Measurements from ENCODE around the gene ADAMTS10.
"Not testable (repeated sequence)": the region's sequence is repeated elsewhere in the genome, so short reads cannot be mapped to it uniquely, and the experiment has no call there.

ADAMTS10 gene

DNA sequence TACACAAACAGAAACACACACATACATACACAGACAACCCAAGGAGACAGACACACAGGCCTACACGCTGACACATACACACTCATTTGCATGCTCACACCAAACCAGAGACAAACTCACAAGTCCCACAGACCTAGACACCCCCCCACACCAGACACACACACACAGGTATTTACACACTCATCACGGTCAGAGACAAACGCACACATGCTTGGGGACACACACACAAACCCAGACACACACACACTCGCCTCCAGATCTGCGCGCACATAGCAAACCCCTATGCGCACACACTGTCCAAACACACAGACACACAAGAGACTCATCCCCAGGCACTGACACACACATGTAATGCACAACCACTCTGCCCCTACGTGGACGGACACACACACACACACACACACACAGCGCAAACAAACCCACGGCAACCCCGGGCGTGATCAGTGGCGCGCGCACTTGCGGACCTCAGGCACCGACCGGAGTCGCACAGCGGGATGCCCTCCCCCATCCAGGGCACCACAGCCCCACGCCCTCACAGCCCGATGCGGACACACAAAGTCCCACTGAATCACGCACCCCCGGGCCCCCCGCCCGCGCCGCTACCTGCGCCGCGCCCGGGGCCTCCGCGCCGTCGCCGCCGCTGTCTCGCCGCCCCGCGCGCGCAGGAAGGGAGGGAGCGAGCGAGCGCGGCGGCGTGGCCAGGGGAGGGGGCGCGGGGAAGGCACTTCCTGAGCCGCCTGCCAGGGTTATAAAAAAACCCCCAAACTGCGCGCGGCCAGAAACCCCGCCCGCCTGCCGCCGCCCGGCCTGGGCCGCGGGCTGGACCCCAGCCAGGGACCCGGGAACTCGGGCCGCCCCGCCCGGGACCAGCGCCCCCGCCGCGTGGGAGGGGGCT is at the start of gene ADAMTS10:
ADAMTS10 (minus strand) TSS at position 675 of the 895 bp plus-strand sequence. CDS start 5,005 bp downstream, outside the sequence.
- peak in 2 of 4 experiments; percentile 19 to 58 for DNase-seq

DNA sequence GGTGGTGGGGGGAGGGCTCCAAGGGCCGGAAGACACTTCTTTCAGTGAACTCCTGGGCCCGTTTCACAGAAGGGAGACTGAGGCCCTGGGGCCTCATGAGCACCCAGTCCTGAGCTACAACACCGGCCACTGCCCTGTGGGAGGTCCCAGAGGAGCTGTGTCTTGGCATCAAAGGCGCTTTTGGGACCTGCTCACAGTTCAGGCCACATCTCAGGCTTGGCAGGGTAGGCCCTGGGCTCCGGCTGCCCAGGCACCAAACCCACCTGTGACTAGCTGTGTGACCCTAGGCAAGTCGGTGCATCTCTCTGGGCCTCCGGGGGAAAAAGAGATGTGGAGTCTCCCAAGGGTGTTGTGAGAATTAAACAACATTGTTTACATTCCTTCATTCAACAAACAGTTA is 49.4 kb upstream of the ADAMTS10 start:
- no peak for DNase-seq

DNA sequence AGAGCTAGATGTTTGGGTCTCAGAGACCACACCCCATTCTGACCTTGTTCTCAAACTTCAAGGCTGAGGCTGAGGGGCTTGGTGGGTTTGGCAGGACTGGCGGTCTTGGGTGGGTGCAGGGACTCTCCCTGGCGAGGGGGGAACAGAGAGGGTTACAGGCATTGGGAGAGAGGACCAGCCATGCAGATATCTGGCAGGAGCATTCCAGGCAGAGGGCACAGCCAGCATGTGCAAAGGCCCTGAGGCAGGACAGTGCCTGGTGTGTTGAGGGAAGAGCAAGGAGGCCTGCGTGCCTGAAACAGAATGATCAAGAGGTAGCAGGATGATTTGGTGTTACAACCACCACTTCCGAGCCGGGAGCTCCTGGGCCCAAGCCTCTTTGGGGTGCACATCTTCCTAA is 47.4 kb upstream of the ADAMTS10 start:
- DNase-seq, result no peak

DNA sequence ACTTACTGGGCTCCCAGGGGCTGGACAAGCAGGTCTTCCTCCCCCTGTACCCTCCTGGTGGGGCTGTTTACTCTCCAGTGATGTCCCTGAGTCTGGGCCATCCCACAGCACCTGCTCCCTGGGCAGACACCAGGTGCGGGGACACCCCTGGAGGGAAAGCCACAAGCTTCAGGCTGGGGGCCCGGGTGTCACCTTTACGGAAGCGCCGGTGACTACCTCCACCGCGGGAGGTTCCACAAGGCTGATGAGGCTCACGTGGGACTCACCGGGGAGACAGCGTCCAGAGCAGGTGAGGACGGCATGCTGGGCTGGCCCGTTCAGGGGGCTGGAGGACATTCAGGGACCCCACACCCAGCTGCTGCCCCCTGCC is 44.8 kb upstream of the ADAMTS10 start:
- DNase-seq, result no peak

DNA sequence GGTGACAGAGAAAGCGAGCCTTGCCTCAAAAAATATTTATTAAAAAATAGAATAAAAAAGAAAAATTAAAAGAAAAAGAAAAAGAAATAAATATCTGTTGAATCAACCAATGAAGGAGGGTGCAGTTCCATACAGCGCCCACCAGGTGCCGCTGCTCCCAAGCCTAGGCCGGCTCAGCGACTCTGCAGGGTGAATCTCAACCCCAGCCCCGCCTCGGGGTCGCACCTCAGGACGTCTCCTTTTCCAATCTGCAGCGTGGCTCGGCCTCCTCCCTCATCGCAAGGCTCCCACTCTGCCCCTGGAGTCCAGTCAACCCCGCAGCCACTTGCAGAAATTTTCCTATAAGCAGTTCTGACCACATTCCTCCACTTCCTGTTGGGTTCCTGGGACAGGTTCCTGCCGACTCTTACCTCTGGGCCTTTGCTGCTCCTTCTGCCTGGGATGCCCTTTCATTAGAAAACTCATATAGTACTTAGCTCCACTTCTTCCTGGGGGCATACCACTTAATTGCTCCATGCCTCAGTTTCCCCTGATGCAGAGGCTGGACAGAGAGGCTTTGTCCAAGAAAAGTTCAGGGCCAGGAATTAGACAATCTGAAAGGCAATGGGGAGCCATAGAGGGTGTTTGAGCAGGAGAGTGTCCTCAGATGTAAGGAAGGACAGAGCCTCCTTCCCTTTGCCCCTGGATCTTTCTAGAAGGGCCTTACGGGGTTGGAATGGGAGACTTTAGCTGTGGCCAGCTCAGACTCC is 44.2 kb upstream of the ADAMTS10 start:
- peak; percentile 16 to 58 (median 51) for DNase-seq

DNA sequence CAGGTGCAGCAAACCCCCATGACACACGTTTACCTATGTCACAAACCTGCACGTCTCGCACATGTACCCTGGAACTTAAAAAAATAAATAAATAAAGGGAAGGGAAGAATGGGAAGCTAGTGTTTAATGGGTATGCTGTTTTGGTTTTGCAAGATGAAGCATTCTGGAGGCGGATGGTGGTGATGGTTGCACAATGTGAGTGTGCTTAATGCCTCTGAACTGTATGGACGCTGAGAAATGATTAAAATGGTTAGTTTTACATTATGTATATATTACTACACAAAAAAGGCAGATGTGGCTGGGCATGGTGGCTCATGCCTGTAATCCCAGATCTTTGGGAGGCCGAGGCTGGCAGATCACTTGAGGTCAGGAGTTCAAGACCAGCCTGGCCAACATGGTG is 37.7 kb upstream of the ADAMTS10 start:
- DNase-seq, result no peak

DNA sequence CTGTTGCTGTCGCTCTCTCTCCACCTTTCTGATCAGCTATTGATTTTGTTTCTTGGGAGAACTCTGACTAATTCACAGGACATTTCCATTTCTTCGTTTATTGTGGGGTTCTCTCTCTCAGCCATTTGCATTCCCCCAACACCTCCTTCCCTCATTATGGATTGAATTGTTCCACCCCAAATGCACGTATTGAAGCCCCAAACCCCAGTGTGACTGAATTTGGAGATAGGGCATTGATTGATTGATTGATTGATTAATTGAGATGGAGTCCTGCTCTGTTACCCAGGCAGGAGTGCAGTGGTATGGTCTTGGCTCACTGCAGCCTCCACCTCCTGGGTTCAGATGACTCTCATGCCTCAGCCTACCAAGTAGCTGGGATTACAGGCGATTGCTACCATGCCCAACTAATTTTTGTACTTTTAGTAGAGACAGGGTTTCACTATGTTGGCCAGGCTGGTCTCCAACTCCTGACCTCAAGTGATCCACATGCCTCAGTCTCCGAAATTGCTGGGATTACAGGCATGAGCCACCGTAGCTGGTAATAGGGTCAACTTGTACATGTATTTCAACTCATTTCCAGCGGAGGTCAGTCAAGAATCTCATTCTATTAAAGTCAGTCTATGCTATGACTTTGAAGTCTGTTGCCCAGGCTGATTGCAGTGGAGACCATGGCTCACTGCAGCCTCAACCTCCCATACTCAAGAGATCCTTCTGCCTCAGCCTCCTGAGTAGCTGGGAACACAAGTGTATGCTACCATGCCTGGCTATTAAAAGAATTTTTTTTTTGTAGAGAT is 33.5 kb upstream of the ADAMTS10 start:
- DNase-seq, result no peak

DNA sequence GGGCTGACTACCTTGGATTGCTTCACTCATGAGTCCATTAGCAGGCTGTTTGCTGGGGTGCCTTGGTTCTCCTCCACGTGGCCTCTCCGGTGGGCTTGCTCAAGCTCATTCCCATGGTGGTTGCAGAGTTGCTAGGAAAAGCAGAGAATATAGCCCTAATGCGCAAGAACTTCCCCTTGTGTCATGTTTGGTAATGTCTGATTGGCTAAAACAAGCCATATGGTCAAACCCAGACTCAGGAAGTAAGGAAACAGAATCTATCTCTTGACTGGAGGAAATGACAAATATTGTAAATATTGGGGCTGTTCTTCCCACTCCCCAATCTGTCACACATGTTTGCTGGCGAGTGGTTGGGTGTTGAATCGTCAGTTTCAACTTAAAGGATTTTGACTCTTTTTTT is 32.0 kb upstream of the ADAMTS10 start:
- no peak for DNase-seq

DNA sequence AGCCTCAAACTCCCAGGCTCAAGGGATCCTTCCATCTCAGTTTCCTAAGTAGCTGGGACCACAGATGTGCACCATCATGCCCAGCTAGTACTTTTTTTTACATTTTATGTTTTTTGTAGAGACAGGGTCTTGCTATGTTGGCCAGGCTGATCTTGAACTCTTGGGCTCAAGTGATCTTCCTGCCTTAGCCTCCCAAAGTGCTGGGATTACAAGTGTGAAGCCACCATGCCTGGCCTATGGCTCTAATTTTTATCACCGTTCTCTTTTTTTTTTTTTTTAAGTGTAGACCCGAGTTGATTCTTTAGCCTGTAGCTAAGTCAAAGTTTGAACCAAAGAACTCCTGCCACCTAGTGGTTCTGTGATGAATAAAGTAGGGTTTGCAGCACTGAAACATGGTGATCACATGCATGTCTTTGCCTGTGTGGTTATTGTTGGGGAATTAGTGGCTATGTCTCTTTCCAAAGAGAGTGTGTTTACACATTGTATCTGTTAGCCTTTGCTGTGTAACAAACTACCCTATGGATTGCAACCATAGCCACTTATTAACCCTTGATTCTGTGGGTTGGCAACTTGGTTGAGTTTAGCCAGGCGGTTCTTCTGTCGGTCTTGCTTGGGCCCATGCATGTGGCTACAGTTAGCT is 31.5 kb upstream of the ADAMTS10 start:
- DNase-seq, result no peak

DNA sequence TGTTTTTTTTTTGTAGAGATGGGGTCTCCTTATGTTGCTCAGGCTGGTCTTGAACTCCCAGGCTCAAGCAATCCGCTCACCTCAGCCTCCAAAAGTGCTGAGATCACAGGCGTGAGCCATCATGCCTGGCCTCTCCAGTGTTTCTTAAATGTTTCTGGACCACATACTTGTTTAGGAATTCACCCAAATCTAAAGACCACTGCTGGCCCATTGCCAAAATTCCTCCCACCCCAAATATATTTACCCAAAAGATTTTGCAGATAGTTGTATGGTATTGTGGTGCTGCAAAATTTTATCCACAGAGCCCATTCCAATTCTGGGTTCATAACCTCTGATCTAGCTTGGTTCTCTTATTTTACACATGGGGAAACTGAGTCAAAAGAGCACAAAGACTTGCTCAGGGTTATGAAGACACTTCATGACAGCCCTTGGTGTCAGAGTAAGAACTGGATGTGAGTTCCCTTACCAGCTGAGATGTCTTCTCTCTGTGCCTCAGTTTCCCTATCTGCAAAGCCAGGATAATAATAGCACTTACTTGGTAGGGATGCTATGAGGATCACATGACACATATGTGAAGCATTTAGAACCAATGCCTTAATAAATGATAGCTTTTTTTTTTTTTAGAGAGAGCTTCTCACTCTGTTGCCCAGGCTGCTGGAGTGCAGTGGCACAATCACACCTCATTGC is 30.8 kb upstream of the ADAMTS10 start:
- no peak for DNase-seq

DNA sequence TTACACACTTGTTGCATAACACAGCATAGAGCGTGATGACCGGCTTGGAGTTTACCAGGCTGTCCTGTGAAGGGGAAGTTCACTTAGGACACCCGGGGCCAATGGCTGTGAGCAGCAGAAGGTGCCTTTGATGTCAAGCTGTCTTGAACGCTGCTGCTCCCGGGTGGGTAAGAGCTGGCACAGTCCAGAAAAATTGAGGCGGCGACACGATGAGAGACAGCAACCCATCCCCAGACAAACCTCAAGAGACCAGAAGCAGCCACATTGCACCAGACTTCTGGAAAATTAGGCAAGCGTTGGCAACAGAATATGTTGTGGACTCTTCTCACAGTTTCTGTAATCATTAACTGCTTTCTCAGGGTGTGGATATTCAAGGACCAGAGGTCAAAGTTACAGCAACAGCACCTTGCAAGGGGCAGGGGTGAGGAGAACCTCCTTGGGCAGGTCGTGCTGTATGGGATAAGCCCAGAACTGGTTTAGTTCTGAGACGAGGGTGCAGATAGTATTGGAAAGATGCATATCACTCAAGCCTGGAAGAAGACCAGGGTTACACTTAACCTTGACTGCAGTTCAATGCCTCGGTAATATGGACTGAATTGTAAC is 30.0 kb upstream of the ADAMTS10 start:
- DNase-seq, result no peak

DNA sequence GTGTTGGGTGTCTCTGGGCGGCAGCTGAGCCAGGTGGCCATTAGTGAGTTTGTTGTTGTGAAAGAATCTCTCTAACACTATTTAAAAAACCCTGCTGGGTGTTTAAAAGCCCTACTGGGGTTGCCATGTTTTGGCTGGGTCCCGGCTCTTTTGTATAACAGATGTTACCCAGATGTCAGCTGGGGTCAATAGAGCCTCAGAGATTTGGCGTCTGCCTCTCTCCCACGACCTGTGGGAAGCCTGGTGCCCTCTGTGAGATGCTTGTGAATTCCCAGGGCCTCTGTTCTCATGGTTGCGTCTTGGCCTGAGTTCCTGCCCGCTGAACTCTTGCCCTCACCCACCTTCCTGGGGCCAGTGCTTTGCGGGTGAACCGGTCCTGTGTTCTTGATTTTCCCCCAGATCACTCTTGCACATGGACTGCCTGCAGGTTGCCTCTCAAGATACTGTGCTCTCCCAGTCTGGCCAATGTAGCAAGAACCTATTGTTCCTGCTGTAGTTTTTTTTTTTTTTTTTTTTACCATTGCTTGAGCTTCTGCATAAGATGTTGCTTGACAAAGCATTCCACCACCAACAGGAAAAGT is 29.4 kb upstream of the ADAMTS10 start:
- DNase-seq, result no peak

DNA sequence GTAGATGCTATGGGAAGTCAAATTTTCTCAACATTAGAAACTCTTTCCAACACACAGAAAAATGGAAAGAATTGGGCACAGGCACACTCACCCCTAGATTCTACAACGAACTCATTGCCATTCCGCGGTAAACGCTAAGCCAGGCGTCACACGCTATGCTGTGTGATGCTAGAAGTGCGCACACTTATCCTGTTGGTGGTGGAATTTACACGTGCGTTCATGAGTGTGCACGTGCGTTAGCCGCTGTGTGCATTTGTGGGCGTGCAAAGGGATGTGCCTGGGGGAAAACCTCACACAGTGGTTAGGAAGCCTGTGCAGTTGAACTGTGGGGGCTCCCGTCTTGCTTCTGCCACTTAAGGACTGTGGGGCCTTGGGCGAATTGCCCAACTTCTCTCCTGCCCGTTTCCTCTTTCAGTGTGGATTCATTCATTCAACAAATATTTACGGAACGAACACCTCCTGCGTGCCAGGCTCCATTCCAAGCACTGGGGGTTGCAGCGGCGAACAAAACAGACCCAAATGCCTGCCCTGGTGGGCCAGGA is 27.6 kb upstream of the ADAMTS10 start:
- no peak for DNase-seq

DNA sequence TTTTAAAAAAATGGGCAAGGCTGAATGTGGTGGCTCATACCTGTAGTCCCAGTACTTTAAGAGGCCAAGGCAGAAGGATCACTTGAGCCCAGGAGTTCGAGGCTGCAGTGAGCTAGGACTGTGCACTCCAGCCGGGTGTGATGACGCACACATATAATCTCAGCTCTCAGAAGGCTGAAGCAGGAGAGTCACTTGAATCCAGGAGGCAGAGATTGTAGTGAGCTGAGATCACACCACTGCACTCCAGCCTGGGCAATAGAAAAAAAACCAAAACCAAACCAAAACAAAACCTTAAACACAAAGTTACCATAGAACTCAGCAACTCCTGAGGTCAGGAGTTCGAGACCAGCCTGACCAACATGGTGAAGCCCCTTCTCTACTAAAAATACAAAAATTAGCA is 26.6 kb upstream of the ADAMTS10 start:
- DNase-seq, result not testable (repeated sequence)

DNA sequence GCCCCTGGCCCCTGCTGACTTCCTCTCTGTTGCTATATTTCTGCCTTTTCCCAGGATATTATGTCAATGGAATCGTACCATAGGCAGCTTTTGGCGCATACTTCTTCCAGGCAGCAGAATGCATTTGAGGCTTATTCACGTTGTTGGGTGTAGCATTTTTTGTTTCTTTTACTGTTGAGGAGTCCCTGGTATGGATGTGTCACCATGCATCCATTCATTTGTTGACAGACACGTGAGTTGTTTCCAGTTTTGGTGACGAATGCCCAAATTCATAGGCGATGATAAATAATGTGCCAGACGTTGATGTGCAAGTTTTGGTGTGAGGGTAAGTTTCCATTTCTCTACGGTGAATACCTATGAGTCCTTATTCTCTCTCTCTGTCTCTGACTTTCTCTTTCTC is 24.9 kb upstream of the ADAMTS10 start:
- DNase-seq, result no peak

DNA sequence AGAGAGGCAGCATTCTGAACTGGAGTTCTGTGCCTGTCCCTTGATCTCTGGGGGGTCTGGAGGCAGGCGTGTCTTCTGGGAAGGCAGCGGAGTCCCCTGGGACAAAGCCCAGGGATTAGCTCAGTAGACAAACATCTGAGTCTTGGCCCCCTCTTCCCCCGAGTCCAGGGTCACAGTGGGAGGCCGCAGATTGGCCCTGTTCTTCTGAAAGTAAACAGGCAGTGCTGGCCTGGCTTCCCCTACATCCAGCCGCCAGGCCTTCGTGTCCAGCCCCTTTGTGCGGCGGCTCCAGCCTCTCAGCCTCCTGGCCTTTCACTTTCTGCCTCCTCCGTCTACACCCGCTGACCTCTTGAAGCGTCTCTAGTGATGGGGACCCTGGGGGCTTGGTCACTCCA is 20.9 kb upstream of the ADAMTS10 start:
- DNase-seq, result no peak

DNA sequence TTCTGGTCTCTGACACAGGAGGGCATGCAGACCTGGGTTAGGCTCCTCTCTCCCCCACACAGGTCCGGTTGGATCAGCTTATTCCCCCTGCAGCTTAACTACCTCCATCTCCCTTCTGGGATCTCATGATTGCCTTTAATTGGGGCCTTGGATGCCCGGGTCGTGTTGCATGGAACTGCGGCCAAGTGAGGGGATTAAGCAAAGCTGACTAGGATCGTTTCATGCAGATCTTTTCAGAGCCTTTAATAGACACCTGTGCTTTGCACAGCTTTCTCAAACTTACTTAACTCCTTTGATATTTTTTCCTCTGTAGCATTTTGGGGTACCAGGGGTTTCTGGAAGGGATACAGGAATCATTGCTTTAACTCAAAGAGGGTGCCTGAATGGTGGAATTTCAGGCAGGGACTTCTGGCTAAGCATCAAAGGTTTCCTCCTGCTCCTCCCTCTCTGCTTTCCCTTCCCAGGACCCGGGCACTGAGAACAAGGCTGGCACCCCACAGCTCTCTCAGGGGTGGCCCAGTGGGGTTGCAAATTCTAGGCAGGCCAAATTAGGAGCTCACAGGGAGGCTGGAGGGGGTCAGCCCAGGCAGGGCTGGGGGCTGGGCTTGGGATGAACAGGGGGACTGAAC is 20.4 kb upstream of the ADAMTS10 start:
- no peak for DNase-seq

DNA sequence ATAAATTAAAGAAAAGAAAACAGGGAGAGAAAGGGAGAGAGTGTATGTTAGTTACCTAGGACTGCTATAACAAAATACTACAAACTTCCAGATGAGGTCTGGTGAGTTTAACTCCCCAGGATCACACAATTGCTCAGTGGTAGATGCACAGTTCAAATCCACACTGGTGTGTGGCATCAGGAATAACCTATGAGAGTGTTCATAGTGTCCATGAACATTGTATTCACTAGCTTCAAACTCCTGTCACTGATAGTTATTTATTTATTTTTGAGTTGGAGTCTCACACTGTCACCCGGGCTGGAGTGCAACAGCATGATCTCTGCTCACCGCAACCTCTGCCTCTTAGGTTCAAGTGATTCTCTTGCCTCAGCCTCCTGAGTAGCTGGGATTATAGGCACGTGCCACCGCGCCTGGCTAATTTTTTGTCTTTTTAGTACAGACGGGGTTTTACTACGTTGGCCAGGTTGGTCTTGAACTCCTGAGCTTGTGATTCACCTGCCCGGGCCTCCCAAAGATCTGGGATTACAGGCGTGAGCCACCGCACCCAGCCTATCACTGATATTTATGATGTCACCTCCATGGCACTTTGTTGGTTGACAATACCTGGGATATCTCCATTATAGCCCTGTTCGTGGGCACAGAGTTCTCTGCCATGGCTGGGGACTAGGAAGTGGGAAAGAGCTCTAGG is 19.6 kb upstream of the ADAMTS10 start, which contains the start of gene NFILZ:
NFILZ (plus strand) TSS at position 638 of the 688 bp plus-strand sequence. CDS start 46,133 bp downstream, outside the sequence.
- DNase-seq, result no peak

DNA sequence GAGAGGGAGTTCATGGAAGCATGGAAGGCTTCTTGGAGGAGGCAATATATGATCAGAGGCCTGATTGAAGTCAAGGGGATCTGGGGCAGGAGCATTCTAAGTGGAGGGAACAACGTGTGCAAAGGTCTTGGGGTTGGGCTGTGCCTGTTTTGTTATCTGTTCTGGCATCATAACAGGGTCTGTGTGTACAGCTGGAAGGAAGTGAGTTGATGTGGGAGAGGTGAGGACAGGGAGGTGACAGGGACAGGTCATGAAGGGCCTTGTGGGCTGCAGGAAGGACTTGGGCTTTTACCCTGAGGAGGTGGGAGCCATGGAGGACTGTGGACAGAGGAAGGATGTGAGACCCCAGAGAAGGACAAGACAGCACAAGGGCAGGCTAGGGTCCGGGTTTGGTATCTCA is 18.7 kb upstream of the ADAMTS10 start:
- no peak for DNase-seq

DNA sequence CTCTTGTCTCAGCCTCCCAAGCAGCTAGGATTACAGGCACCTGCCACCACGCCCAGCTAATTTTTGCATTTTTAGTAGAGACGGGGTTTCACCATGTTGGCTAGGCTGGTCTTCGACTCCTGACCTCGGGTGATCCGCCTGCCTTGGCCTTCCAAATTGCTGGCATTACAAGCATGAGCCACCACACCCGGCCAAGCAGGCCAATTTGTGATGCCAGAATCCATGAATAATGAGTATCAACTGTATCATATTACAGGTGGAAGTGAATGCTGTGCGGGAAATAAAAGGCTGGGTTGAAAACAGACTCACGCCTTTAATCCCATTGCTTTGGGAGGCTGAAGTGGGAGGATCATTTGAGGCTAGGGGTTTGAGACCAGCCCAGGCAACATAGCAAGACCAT is 16.3 kb upstream of the ADAMTS10 start:
- DNase-seq, result no peak

All from activated naive CD4-positive, alpha-beta T cell (primary cell).